ENCODE results near the gene MIER2.
A peak's percentile ranks its signal among the peaks of the same experiment; 100 is the strongest.

The MIER2 gene

GRCh38 chr19:378706-379105 is 34.1 kb upstream of the MIER2 start:
- no peak overlapping the region for H3K4me3 Mint-ChIP-seq
- peaks cover 30% of the 10 kb centered on the region for H3K4me1 Mint-ChIP-seq
- H3K27me3 Mint-ChIP-seq (ENCODE audit: low read depth, poor library complexity), result peaks cover 40% of the 10 kb centered on the region
- no peaks in the 10 kb centered on the region for H3K36me3 Mint-ChIP-seq (ENCODE audit: low read depth)
- no peak for TF ChIP-seq CTCF (IDR thresholded peaks at IDR 0.05)
- DNase-seq, result no peak
- H3K9me3 Mint-ChIP-seq, result peaks cover 45% of the 10 kb centered on the region
- no peak overlapping the region for H3K27ac Mint-ChIP-seq

- Mint-ChIP-seq H3K27ac (peak overlapping the region; percentile 25), H3K9me3 (peaks cover 38% of the 10 kb centered on the region), H3K27me3 (ENCODE audit: low read depth, poor library complexity) (peaks cover 36% of the 10 kb centered on the region), H3K4me3 (no peak overlapping the region), H3K36me3 (ENCODE audit: low read depth) (no peaks in the 10 kb centered on the region), H3K4me1 (peaks cover 24% of the 10 kb centered on the region)
- no peak for TF ChIP-seq CTCF (IDR thresholded peaks at IDR 0.05)
- DNase-seq, result no peak
Measured at GRCh38 chr19:377801-378581, 33.4 kb upstream of the MIER2 start.

GRCh38 chr19:376111-376470 is 31.5 kb upstream of the MIER2 start:
- H3K9me3 Mint-ChIP-seq, result peaks cover 24% of the 10 kb centered on the region
- H3K27me3 Mint-ChIP-seq (ENCODE audit: low read depth, poor library complexity), result peaks cover 39% of the 10 kb centered on the region

GRCh38 chr19:375395-376110 is 31.0 kb upstream of the MIER2 start:
- Mint-ChIP-seq H3K27ac (peak overlapping the region; percentile 29), H3K9me3 (peaks cover 21% of the 10 kb centered on the region), H3K36me3 (ENCODE audit: low read depth) (no peaks in the 10 kb centered on the region), H3K27me3 (ENCODE audit: low read depth, poor library complexity) (peaks cover 39% of the 10 kb centered on the region), H3K4me1 (peaks cover 36% of the 10 kb centered on the region), H3K4me3 (no peak overlapping the region)
- DNase-seq, result no peak
- no peak for TF ChIP-seq CTCF (IDR thresholded peaks at IDR 0.05)

More at GRCh38 chr19:376111-376470, 31.5 kb upstream of the MIER2 start:
- TF ChIP-seq CTCF (IDR thresholded peaks at IDR 0.05), result no peak
- H3K4me3 Mint-ChIP-seq, result no peak overlapping the region
- H3K4me1 Mint-ChIP-seq, result peaks cover 30% of the 10 kb centered on the region
- H3K36me3 Mint-ChIP-seq (ENCODE audit: low read depth), result no peaks in the 10 kb centered on the region
- no peak for DNase-seq
- peak overlapping the region; percentile 29 for H3K27ac Mint-ChIP-seq

- H3K4me3 Mint-ChIP-seq, result no peak overlapping the region
- no peak for DNase-seq
- TF ChIP-seq CTCF (IDR thresholded peaks at IDR 0.05), result no peak
- peaks cover 36% of the 10 kb centered on the region for H3K27me3 Mint-ChIP-seq (ENCODE audit: low read depth, poor library complexity)
- peaks cover 14% of the 10 kb centered on the region for H3K9me3 Mint-ChIP-seq
- H3K4me1 Mint-ChIP-seq, result peaks cover 37% of the 10 kb centered on the region
- no peak overlapping the region for H3K27ac Mint-ChIP-seq
- no peaks in the 10 kb centered on the region for H3K36me3 Mint-ChIP-seq (ENCODE audit: low read depth)
Measured at GRCh38 chr19:374886-375235, 30.3 kb upstream of the MIER2 start.

All from nephron progenitor cell (in vitro differentiated cells).